ENCODE measurements around the gene KLHL13. TPM values are rescaled to one million over a fixed set of nuclear protein-coding genes. Genes with fewer than 3 reads are reported as not detected.

Gene KLHL13
- total and polyA plus RNA-seq, 2 of the 8 experiments (the other 6 are each of a cell fraction or from before 2014, with no cell fraction given) = 6.4 to 12.8 TPM

GRCh38 chrX:117892469-117892868, 224.1 kb downstream of the KLHL13 start (continued):
- TF ChIP-seq USF2 (IDR thresholded peaks at IDR 0.05; ENCODE audit: low read length) (no peak), BRCA1 (IDR thresholded peaks at IDR 0.05; ENCODE audit: low read depth, low read length) (no peak), EGR1 (IDR thresholded peaks at IDR 0.05; ENCODE audit: borderline replicate concordance, low read depth, low read length) (no peak), CBX5 (IDR thresholded peaks at IDR 0.05; ENCODE audit: low read depth, low read length) (no peak)

Measured in H1 (cell line).